Activated T-cell treated with anti-CD3 and anti-CD28 coated beads, Interleukin-2, amount 50 U/mL, for 24 hours (primary cell): Measurements from ENCODE around the gene CNNM2.

Experiments used
- DNase-seq: peaks from one replicate; pipeline ENCODE4 v3.0.0-alpha.2; 2020
- H3K27ac Mint-ChIP-seq: 2 replicates; pipeline ENCODE4 v1.8.0; 2020; ENCODE audit warnings: mild to moderate bottlenecking, mixed read lengths
- H3K27me3 Mint-ChIP-seq: 2 replicates; pipeline ENCODE4 v1.8.0; 2020; ENCODE audit warnings: mixed read lengths
- H3K36me3 Mint-ChIP-seq: 2 replicates; pipeline ENCODE4 v1.8.0; 2020; ENCODE audit warnings: low read depth, mixed read lengths
- H3K4me1 Mint-ChIP-seq: 2 replicates; pipeline ENCODE4 v1.8.0; 2020; ENCODE audit warnings: low read depth, mixed read lengths
- H3K4me3 Mint-ChIP-seq: 2 replicates; pipeline ENCODE4 v1.8.0; 2020; ENCODE audit warnings: mild to moderate bottlenecking, moderate library complexity, mixed read lengths
- H3K9me3 Mint-ChIP-seq: 2 replicates; pipeline ENCODE4 v1.8.0; 2020; ENCODE audit warnings: mixed read lengths

The CNNM2 gene

GRCh38 chr10:102917962-102918816 is at the start of gene CNNM2:
Gene CNNM2, plus strand, starts transcription at chr10:102918294. Its CDS starts 187 bp downstream, at chr10:102918481.
- peak; percentile 98 for DNase-seq
- H3K9me3 Mint-ChIP-seq: no peaks in the 10 kb centered on the region
- peaks cover 12% of the 10 kb centered on the region for H3K36me3 Mint-ChIP-seq
- H3K4me3 Mint-ChIP-seq: peak within 1 kb of the TSS; percentile 92
- H3K4me1 Mint-ChIP-seq: peaks cover 54% of the 10 kb centered on the region
- peak within 1 kb of the TSS; percentile 98 for H3K27ac Mint-ChIP-seq
- H3K27me3 Mint-ChIP-seq: peaks cover 9% of the 10 kb centered on the region

- no peak for DNase-seq
- Mint-ChIP-seq H3K36me3 (peaks cover 5% of the 10 kb centered on the region), H3K27ac (no peak overlapping the region), H3K4me1 (peaks cover 11% of the 10 kb centered on the region), H3K9me3 (no peaks in the 10 kb centered on the region), H3K27me3 (peaks cover 23% of the 10 kb centered on the region), H3K4me3 (peak overlapping the region; percentile 61)
Observed at GRCh38 chr10:102868911-102869257, 49.2 kb upstream of the CNNM2 start.

- Mint-ChIP-seq H3K4me3 (peak within 1 kb of the TSS; percentile 67), H3K36me3 (peaks cover 3% of the 10 kb centered on the region), H3K27me3 (peaks cover 23% of the 10 kb centered on the region), H3K4me1 (peaks cover 11% of the 10 kb centered on the region), H3K9me3 (no peaks in the 10 kb centered on the region), H3K27ac (no peak within 1 kb of the TSS)
- peak; percentile 39 for DNase-seq
Observed at GRCh38 chr10:102869258-102870198, 48.6 kb upstream of the CNNM2 start, which contains the start of gene AS3MT. Gene AS3MT, plus strand, starts transcription at chr10:102869470. Its CDS starts 123 bp downstream, at chr10:102869593.

GRCh38 chr10:102870221-102870620 is 47.9 kb upstream of the CNNM2 start:
- Mint-ChIP-seq H3K27me3 (peaks cover 23% of the 10 kb centered on the region), H3K4me3 (peak overlapping the region; percentile 67), H3K36me3 (peaks cover 3% of the 10 kb centered on the region), H3K27ac (no peak overlapping the region), H3K9me3 (no peaks in the 10 kb centered on the region), H3K4me1 (peaks cover 11% of the 10 kb centered on the region)
- no peak for DNase-seq

- H3K4me1 Mint-ChIP-seq: peaks cover 11% of the 10 kb centered on the region
- no peaks in the 10 kb centered on the region for H3K36me3 Mint-ChIP-seq
- no peak overlapping the region for H3K4me3 Mint-ChIP-seq
- H3K9me3 Mint-ChIP-seq: no peaks in the 10 kb centered on the region
- no peak for DNase-seq
- H3K27me3 Mint-ChIP-seq: peaks cover 23% of the 10 kb centered on the region
- no peak overlapping the region for H3K27ac Mint-ChIP-seq
Observed at GRCh38 chr10:102872163-102872562, 45.9 kb upstream of the CNNM2 start.

GRCh38 chr10:102876747-102877153 is 41.3 kb upstream of the CNNM2 start:
- H3K27ac Mint-ChIP-seq: no peak overlapping the region
- no peaks in the 10 kb centered on the region for H3K9me3 Mint-ChIP-seq
- no peak for DNase-seq
- H3K36me3 Mint-ChIP-seq: no peaks in the 10 kb centered on the region
- no peaks in the 10 kb centered on the region for H3K27me3 Mint-ChIP-seq
- H3K4me3 Mint-ChIP-seq: no peak overlapping the region
- no peaks in the 10 kb centered on the region for H3K4me1 Mint-ChIP-seq

- Mint-ChIP-seq H3K9me3 (no peaks in the 10 kb centered on the region), H3K27ac (no peak overlapping the region), H3K4me1 (no peaks in the 10 kb centered on the region), H3K36me3 (no peaks in the 10 kb centered on the region), H3K27me3 (no peaks in the 10 kb centered on the region), H3K4me3 (no peak overlapping the region)
- no peak for DNase-seq
Observed at GRCh38 chr10:102878629-102879028, 39.5 kb upstream of the CNNM2 start.

- Mint-ChIP-seq H3K4me3 (no peak overlapping the region), H3K9me3 (no peaks in the 10 kb centered on the region), H3K4me1 (no peaks in the 10 kb centered on the region), H3K36me3 (no peaks in the 10 kb centered on the region), H3K27me3 (no peaks in the 10 kb centered on the region), H3K27ac (no peak overlapping the region)
- no peak for DNase-seq
Observed at GRCh38 chr10:102880256-102880655, 37.8 kb upstream of the CNNM2 start.

GRCh38 chr10:102888048-102888447 is 30.0 kb upstream of the CNNM2 start:
- Mint-ChIP-seq H3K9me3 (no peaks in the 10 kb centered on the region), H3K4me3 (no peak overlapping the region)

GRCh38 chr10:102894466-102895213 is 23.5 kb upstream of the CNNM2 start:
- Mint-ChIP-seq H3K27me3 (no peaks in the 10 kb centered on the region), H3K4me3 (no peak overlapping the region), H3K4me1 (no peaks in the 10 kb centered on the region), H3K9me3 (no peaks in the 10 kb centered on the region), H3K36me3 (peaks cover 3% of the 10 kb centered on the region), H3K27ac (no peak overlapping the region)
- no peak for DNase-seq

More at GRCh38 chr10:102888048-102888447, 30.0 kb upstream of the CNNM2 start:
- H3K36me3 Mint-ChIP-seq: no peaks in the 10 kb centered on the region
- H3K4me1 Mint-ChIP-seq: no peaks in the 10 kb centered on the region
- H3K27ac Mint-ChIP-seq: no peak overlapping the region
- H3K27me3 Mint-ChIP-seq: no peaks in the 10 kb centered on the region
- no peak for DNase-seq

- H3K4me3 Mint-ChIP-seq: no peak overlapping the region
- no peaks in the 10 kb centered on the region for H3K4me1 Mint-ChIP-seq
- no peaks in the 10 kb centered on the region for H3K27me3 Mint-ChIP-seq
- no peak for DNase-seq
- H3K36me3 Mint-ChIP-seq: no peaks in the 10 kb centered on the region
- H3K9me3 Mint-ChIP-seq: no peaks in the 10 kb centered on the region
- H3K27ac Mint-ChIP-seq: no peak overlapping the region
Observed at GRCh38 chr10:102900006-102900405, 18.1 kb upstream of the CNNM2 start.

- Mint-ChIP-seq H3K9me3 (no peaks in the 10 kb centered on the region), H3K27me3 (no peaks in the 10 kb centered on the region), H3K27ac (no peak overlapping the region), H3K4me3 (no peak overlapping the region), H3K4me1 (no peaks in the 10 kb centered on the region), H3K36me3 (no peaks in the 10 kb centered on the region)
- DNase-seq: no peak
Observed at GRCh38 chr10:102904346-102904745, 13.7 kb upstream of the CNNM2 start.

- no peak overlapping the region for H3K27ac Mint-ChIP-seq
Observed at GRCh38 chr10:102906507-102906906, 11.6 kb upstream of the CNNM2 start.

GRCh38 chr10:102914781-102915180 is 3.3 kb upstream of the CNNM2 start:
- peaks cover 9% of the 10 kb centered on the region for H3K36me3 Mint-ChIP-seq
- H3K27ac Mint-ChIP-seq: no peak overlapping the region
- DNase-seq: no peak
- peaks cover 22% of the 10 kb centered on the region for H3K4me1 Mint-ChIP-seq
- no peaks in the 10 kb centered on the region for H3K9me3 Mint-ChIP-seq
- H3K4me3 Mint-ChIP-seq: no peak overlapping the region
- peaks cover 13% of the 10 kb centered on the region for H3K27me3 Mint-ChIP-seq

More at GRCh38 chr10:102906507-102906906, 11.6 kb upstream of the CNNM2 start:
- Mint-ChIP-seq H3K36me3 (no peaks in the 10 kb centered on the region), H3K9me3 (no peaks in the 10 kb centered on the region), H3K4me3 (no peak overlapping the region), H3K27me3 (no peaks in the 10 kb centered on the region), H3K4me1 (no peaks in the 10 kb centered on the region)
- DNase-seq: no peak
